ENCODE results near the gene RGS7BP.

The RGS7BP gene

DNA sequence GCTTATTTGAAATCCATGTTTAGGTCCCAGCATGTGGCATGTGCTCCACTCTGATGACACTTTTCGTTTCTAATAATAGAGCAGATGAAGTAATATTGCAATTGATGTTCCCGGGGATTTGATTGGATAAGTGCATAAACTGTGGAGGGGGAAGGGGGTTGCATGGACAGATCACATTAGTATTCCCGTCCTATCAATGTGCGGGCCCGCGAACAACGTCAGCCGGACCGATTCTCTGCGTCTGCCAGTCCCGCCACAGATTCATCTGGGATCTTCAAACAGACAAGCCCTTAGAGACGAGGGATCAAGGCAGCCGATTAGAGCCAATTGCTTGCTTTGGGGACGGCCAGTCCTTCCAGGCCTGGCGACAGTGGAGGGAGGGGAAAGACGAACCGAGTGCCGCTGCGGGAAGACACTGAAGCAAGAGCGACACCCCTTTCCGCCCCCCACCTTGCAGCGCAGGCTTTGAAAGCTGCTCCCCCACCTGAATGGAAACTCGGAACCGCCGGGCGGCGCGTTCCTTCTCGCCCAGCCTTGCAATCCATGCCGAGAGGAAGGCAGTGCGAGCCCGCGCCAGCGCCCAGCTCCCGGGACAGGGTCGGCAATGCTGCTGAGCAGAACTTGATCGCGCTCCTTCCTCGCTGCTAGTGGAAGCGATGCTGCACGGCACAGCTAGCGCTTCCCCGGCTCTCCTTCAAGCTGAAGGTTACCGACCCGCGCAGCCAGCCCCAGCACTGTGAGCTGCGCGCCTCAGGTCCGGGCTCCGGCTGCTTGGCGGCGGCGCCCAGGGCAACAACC, at the start of gene RGS7BP:
TSS of gene RGS7BP (plus strand) at position 247 of the 798 bp plus-strand sequence. CDS start 610 bp downstream, outside the sequence.
- in situ Hi-C loops (cut with HindIII; ENCODE audit: low pct_unique_long_range_greater_than_20kb, low sequenced_read_pairs), result no loop called here
- DNase-seq (ENCODE audit: low read depth in 1 of 2, low spot score in 1 of 2), result peak; percentile 7 to 57
- TF ChIP-seq JUND (IDR thresholded peaks at IDR 0.05; ENCODE audit: low read depth), result no peak

DNA sequence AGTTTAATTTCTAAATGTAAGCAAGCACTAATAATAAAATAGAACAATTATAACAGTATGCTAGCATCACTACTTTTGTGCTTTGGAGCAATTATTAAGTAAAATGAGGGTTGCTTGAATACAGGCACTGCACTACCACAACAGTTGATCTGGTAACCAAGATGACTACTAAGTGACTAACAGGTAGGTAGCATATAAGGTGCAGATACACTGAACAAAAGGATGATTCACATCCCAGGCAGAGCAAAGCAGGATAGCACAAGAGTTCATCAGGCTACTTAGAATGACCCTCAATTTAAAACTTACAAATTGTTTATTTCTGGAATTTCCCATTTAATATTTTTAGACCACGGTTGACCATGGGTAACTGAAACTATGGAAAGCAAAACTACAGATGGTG, 48.0 kb upstream of the RGS7BP start:
- in situ Hi-C loops (cut with HindIII; ENCODE audit: low pct_unique_long_range_greater_than_20kb, low sequenced_read_pairs), result no loop called here
- TF ChIP-seq JUND (IDR thresholded peaks at IDR 0.05; ENCODE audit: low read depth), result no peak
- DNase-seq (ENCODE audit: low read depth in 1 of 2, low spot score in 1 of 2), result no peak

DNA sequence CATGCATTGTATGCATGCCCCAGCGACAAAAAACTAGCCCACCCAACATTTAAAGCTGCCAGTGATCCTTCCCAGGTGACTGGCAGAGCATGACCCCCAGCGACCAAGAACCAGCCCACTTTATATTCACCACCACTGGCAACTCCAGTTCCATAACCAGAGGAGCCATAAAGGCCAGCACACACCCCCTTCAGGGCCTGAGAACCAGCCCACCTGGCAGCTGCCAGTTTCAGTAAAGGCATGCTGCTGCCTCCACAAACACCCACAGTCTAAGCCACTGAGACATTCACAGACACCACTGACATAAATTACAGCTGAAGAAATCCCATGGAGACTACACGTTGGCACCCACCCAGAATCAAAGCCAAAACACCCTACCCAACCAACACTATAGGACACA, 46.9 kb upstream of the RGS7BP start:
- no peak for TF ChIP-seq JUND (IDR thresholded peaks at IDR 0.05; ENCODE audit: low read depth)
- no peak for DNase-seq (ENCODE audit: low read depth in 1 of 2, low spot score in 1 of 2)
- in situ Hi-C loops (cut with HindIII; ENCODE audit: low pct_unique_long_range_greater_than_20kb, low sequenced_read_pairs), result no loop called here

DNA sequence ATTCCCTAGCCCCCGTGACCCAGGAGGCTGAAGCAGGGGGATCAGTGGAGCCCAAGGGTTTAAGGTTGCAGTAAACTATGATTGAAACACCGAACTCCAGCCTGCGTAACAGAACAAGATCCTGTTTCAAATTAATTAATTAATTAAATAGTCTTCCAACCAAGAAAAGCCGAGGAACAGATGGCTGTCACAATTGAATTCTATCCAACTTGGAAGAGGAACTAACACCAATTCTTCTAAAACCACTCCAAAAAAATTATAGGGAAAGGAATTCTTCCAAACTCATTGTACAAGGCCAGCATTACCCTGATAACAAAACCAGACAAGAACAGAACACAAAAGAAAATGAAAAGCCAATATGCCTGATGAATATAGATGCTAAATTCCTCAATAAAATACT, 43.4 kb upstream of the RGS7BP start:
- in situ Hi-C loops (cut with HindIII; ENCODE audit: low pct_unique_long_range_greater_than_20kb, low sequenced_read_pairs), result no loop called here
- no peak for DNase-seq (ENCODE audit: low read depth in 1 of 2, low spot score in 1 of 2)
- TF ChIP-seq JUND (IDR thresholded peaks at IDR 0.05; ENCODE audit: low read depth), result no peak

DNA sequence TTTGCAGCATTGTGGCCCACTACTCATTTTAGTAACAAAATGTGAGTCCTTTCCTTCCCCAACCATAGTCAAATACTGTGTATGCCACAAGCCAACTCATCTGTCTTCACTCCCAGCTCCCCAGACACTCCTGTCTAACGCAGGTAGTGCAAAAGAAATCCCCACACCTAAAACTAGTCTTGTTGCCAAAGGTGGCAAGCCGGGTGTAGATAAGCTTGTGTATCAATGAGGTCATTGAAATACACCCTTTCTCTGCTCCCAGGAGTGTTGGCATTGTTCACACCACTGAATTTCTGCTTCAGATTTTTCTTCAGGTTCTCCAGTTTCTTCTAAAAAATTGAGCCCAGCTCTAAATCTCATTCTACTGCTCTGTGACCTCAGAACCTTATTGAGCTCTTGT, 19.7 kb upstream of the RGS7BP start:
- no peak for TF ChIP-seq JUND (IDR thresholded peaks at IDR 0.05; ENCODE audit: low read depth)
- in situ Hi-C loops (cut with HindIII; ENCODE audit: low pct_unique_long_range_greater_than_20kb, low sequenced_read_pairs), result no loop called here
- no peak for DNase-seq (ENCODE audit: low read depth in 1 of 2, low spot score in 1 of 2)

DNA sequence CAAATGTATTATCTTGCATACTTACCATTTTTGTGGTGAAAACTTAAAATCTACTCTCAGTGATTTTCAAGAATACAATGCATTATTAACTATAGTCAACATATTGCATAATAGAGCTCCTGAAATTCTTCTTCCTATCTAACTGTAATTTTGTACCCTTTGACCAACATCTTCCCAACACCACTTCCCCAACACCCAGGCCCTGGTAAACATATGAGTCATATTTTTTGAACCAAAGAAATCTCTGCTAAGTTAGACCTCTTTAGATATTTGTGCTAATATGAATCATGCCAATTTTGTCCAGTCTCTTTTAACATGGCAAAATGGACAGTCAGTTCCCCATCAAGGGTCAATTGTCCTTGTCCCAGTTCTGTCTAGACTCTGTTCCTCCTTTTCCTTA, 18.5 kb upstream of the RGS7BP start:
- in situ Hi-C loops (cut with HindIII; ENCODE audit: low pct_unique_long_range_greater_than_20kb, low sequenced_read_pairs), result no loop called here
- no peak for TF ChIP-seq JUND (IDR thresholded peaks at IDR 0.05; ENCODE audit: low read depth)
- DNase-seq (ENCODE audit: low read depth in 1 of 2, low spot score in 1 of 2), result no peak

DNA sequence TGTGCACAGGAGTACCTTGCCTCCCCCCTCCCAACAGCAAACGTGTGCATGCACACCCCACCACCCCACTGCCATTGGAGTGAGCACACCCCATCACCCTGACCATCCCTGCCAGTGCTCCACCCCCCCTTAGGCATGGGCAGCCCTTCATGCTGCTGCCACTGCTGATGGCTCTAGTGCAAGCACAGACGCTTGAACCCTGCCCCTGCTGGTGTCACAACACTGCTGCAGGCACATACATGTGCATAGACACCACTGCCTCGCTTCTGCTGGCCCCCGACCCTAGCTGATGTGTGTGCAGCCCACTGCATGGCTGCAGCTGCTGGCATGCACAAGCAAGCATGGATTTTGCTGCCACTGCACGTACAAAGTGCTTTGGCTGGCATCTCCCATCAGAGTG, 16.0 kb upstream of the RGS7BP start:
- in situ Hi-C loops (cut with HindIII; ENCODE audit: low pct_unique_long_range_greater_than_20kb, low sequenced_read_pairs), result no loop called here

DNA sequence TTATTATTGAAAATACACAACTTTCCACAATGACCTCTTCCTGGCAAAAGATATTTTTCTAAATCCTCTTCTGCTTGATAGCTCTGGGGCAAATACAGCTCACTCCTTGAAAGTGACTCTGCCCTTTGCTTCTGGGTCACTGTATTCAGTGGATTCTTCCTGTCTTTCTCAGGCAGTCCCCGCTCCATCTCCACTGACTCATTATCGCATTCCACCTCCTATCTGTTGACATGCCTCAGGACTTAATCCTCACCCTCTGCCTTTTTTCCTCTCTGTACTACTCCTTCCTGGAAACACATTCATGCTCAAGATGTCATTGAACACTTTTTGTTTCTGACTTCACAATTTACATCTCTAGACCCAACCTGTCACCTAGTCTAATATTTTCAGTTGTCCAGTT, 8.4 kb upstream of the RGS7BP start:
- TF ChIP-seq JUND (IDR thresholded peaks at IDR 0.05; ENCODE audit: low read depth), result no peak
- in situ Hi-C loops (cut with HindIII; ENCODE audit: low pct_unique_long_range_greater_than_20kb, low sequenced_read_pairs), result no loop called here
- no peak for DNase-seq (ENCODE audit: low read depth in 1 of 2, low spot score in 1 of 2)

More for the DNA sequence above, 16.0 kb upstream of the RGS7BP start:
- no peak for TF ChIP-seq JUND (IDR thresholded peaks at IDR 0.05; ENCODE audit: low read depth)
- no peak for DNase-seq (ENCODE audit: low read depth in 1 of 2, low spot score in 1 of 2)

DNA sequence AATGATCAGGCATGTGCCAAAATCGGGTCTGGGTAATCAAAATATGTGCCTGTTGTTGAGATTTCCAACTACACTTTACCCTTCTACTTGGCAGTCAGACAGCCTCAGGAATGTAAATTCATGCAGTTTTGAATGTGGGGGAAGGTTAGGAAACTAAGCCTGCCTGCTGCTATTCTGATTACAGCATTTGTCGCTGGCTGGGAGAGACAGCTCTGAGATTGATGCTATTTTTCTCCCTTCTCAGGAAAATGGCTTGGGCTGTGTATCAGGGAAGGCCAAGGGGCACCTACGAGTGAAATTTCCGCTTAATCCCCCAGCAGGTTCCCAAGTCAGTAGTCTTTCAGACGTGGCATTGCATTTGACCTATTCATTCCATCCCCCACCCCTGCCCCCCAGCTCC, 3.6 kb upstream of the RGS7BP start:
- TF ChIP-seq JUND (IDR thresholded peaks at IDR 0.05; ENCODE audit: low read depth), result no peak
- no peak for DNase-seq (ENCODE audit: low read depth in 1 of 2, low spot score in 1 of 2)

DNA sequence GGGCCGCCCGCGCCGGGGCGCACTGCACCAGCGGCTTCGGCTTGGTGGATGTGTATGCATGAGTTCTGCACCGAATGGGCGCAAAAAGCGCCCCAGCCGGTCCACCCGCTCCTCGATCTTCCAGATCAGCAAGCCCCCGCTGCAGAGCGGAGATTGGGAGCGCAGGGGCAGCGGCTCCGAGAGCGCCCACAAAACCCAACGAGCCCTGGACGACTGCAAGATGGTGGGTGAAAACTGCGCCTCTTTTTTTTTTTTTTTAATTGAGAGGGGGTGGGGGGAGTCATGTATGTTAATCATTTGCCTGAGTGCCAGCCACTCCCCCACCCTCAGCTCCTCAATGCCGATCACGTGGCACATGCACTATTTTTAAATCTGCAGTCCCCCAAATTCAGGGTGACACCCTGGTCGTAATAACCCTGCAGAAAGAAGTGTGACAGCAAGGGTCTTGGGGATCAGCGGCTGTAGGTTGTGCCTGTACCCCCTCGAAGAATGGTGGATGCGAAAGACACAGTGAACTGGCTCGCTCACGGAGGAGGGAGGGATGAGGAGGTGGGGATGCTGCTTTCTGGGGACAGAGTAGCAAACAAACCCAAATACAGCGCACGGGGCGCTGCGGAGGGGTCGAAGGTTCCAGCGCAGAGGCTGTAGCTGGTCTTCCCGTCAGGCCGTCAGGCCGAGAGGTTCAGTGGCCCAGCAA, 900 bp downstream of the RGS7BP start:
- in situ Hi-C loops (cut with HindIII; ENCODE audit: low pct_unique_long_range_greater_than_20kb, low sequenced_read_pairs), result no loop called here
- no peak for TF ChIP-seq JUND (IDR thresholded peaks at IDR 0.05; ENCODE audit: low read depth)
- DNase-seq (ENCODE audit: low read depth in 1 of 2, low spot score in 1 of 2), result no peak

More for the DNA sequence above, 3.6 kb upstream of the RGS7BP start:
- in situ Hi-C loops (cut with HindIII; ENCODE audit: low pct_unique_long_range_greater_than_20kb, low sequenced_read_pairs), result no loop called here

DNA sequence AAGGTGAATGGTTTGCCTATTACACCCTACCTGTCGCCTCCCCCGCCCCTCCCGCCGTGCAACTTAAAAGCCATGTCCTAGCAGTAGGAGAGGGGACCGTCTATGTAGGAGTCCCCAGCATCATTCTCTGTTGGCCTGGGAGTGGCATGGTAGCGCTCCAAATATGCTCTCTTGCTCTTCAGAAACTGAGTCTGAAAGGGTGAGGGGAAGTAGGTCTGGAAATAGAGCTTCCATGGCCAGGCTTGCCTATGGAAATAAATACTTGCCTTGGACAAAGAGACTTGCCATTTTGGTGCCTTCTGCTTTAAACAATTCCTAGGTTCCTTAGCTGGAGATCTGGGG, 1.4 kb downstream of the RGS7BP start:
- no peak for TF ChIP-seq JUND (IDR thresholded peaks at IDR 0.05; ENCODE audit: low read depth)
- DNase-seq (ENCODE audit: low read depth in 1 of 2, low spot score in 1 of 2), result no peak
- in situ Hi-C loops (cut with HindIII; ENCODE audit: low pct_unique_long_range_greater_than_20kb, low sequenced_read_pairs), result no loop called here

DNA sequence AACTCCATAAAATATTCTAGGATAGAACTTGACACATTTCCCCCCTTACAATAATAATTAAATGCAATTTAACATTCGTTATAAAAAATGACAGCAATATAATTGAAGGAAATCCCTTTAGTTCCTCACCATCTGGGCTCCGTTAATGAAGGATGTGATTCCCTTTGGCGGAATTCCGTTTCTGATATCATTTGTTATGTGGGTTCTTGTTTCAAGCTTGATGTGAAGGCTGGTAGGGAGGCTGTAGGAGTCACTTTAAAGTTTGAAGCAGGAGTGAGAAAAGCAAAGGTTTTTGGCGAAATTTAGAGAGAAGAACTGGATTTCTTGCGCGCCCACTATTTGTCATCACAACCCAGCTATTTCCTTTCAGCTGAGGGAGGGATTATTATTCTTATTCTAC, 4.0 kb downstream of the RGS7BP start:
- in situ Hi-C loops (cut with HindIII; ENCODE audit: low pct_unique_long_range_greater_than_20kb, low sequenced_read_pairs), result no loop called here
- no peak for TF ChIP-seq JUND (IDR thresholded peaks at IDR 0.05; ENCODE audit: low read depth)
- DNase-seq (ENCODE audit: low read depth in 1 of 2, low spot score in 1 of 2), result no peak

DNA sequence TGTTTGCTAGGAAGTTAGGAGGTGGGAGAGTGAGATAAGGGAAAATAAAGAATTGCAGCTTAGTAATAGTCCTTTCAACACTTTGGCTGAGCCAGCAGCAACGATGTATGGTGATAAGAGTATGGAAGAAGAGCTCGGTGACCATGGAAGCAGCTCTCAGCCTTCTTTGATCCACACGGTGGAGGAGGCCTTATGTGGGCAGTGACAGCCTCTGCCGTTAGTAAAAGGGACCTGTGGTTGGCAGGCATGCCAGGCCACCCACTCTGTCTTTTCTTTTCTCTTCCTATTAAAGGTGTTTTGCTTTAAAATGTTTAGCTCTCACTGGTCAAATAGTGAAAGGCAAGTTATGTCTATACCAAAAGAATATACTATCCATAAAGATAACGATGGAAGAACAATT, 7.7 kb downstream of the RGS7BP start:
- DNase-seq (ENCODE audit: low read depth in 1 of 2, low spot score in 1 of 2), result no peak
- TF ChIP-seq JUND (IDR thresholded peaks at IDR 0.05; ENCODE audit: low read depth), result no peak
- in situ Hi-C loops (cut with HindIII; ENCODE audit: low pct_unique_long_range_greater_than_20kb, low sequenced_read_pairs), result no loop called here
